GM19023 (cell line): Measurements from ENCODE around the gene VWA3B.
"Not testable (repeated sequence)": the region's sequence is repeated elsewhere in the genome, so short reads cannot be mapped to it uniquely, and the experiment has no call there.

Experiments used
- ATAC-seq: cut with Tn5 transposase; IDR thresholded peaks from one replicate; pipeline ENCODE4 v1.9.1; 2021; ENCODE audit warnings: mild to moderate bottlenecking, moderate library complexity; ENCODE audit not compliant: unreplicated experiment

VWA3B gene

GRCh38 chr2:98295721-98296414, 208.9 kb downstream of the VWA3B start:
- ATAC-seq, result no peak

DNA sequence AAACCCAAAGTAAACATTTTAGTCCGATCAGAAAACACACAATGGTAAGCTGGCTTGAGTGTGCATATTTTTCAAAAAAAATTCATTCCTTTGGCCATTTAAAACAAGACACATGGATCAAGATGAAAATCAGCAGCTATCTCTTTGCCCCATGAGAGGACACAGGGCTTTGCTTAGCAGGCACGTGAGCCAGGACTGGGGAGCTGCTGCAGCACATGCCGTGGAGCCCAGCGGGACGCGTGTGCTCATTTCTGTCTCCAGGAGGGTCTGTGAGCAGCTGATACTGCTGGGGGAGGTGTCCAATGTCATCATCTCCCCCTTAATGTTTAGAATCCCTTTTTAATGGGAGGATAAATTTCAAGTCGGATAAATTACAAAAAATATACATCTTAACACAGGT, 209.5 kb downstream of the VWA3B start:
- no peak for ATAC-seq

- no peak for ATAC-seq
These were observed 211.1 kb downstream of the VWA3B start for GRCh38 chr2:98297817-98298682.

- no peak for ATAC-seq
These were observed 211.8 kb downstream of the VWA3B start for GRCh38 chr2:98298683-98299164.

- ATAC-seq, result no peak
These were observed 212.4 kb downstream of the VWA3B start for GRCh38 chr2:98299211-98299905.

GRCh38 chr2:98300141-98300874, 213.3 kb downstream of the VWA3B start:
- ATAC-seq, result no peak

GRCh38 chr2:98301469-98301868, 214.5 kb downstream of the VWA3B start:
- ATAC-seq, result no peak

DNA sequence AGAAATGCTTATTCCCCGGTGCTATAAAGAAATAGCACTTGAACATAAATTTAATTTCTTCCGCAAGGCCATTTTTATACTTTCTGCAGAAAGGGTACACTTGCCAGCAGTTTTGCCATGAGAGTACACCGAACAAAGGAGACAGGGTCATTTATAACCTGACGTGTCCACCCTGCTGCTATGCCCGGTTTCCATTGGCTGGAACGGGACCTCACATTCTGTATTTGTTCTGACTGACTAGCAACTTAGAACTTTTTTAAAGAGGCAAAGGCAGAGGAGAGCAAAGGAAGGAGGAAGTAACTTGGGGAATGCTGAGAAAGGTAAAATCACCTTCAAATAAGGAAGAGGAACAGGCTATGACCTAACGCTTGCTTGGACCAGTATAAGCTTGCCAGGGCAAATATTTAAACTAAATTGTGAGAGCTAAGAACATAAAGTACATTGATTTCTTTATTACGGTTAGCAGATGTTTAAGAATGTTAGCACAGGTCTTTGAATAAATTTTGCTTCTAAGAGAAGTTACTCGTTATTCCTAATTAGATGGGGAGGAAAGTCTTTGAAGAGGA, 220.2 kb downstream of the VWA3B start:
- ATAC-seq, result not testable (repeated sequence)

GRCh38 chr2:98308068-98308467, 221.1 kb downstream of the VWA3B start:
- ATAC-seq, result no peak

DNA sequence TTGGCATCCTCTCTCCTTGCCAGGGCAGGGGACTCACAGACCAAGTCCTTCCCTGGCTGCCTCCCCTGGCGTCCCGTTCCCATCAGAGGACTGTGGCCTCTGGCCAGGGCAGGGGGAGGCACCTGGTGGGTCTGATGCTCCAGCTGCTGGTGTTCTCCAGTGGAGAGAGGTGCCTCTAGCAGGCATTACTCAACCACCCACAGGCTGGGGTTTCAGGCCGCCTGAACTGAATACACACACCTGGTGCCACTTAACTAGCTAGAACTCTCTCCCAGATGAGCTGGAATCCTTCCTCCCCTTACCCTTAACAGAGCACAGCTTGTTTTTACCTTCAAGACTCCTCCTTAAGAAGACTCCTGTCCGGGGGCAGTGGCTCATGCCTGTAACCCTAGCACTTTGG, 221.6 kb downstream of the VWA3B start:
- ATAC-seq, result no peak

GRCh38 chr2:98309580-98309979, 222.6 kb downstream of the VWA3B start:
- ATAC-seq, result no peak

GRCh38 chr2:98310010-98310409, 223.0 kb downstream of the VWA3B start:
- ATAC-seq, result no peak

DNA sequence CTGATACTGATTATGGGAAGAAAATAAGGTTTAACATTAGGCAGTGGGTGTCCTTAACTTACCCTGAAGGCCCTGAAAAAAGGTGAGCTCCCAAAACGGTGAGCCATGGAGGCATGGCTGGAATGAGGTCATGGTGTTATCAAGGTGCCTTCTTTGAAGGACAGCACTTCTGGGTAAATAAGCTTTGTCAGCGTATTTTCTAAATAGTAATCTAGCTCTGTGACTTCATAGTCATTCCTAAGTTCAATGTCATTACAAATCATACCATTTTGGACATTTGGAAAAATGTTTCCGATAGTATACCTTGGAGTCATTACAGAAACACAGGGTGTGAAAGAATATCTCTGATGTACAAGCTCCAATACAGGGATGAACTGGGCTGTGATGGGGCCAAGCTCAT, 224.1 kb downstream of the VWA3B start:
- no peak for ATAC-seq

DNA sequence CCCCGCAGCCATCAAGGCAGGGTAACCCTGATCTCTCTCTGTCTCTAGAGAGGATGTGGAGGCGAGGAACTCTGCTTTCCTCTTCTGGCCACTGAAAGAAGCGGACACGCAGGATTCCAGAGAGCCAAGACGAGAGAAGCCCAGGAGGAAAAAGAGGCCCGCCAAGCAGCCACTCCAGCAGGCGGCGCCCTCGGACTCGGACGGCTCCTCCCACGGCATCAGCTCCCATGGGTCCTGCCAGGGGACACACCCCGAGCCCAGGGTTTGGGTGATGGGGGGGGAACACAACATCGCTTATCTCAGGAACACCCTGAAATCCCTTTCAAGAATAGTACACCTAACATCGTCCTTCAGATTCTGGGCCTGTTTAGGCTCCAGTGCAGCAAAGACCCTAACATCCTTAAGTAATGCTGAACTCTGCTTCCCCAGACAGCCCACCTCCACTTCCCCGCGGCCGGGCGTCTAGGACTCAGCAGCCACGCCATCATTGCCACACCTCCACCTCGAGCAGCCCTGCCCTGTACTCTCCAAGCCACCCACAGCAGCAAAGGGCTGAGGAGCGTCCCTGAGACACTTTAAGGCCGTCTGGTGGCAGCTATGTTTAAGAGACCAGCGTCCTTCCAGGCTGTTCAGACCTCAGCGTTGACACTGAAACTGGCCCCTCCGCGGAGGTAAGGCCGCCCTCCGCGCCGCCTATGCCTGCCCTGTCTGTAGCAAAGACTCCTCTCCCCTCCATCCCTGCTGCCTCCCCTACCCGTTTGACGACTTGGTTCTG, 225.0 kb downstream of the VWA3B start:
- ATAC-seq, result no peak

DNA sequence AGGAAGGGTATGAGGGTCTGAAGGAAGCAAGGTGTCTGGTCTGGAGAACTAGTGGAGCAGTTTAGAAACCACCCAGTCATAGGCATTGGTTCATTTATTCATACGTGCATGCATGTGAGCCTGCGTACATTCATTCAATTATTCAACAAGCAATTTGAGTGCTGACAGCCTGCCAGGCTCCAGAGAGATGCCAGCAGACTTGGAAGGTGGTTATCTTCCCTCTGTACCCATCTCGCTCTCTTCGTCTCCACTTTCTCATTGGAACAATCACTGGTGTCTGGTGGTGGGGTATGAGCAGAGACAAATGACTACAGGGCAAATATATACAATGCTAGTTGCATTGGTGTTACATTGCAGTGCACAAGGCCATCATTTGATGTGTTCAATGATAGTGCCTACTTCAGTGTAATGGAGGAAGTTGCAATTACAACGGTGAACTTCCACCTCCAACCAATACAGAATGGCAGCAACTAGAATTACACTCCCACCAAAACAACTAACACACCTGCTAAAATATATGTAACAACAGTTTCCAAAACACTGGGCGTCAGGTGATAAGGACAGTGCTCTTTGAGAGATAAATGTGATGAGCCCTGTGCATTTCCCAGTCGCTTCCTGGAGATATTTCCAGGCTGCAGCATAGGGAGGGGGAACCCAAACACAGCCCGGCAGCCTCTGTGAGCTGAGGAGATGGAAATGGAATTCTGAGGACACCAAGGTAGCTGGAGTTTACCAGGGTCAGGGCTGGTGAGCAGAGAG, 226.7 kb downstream of the VWA3B start:
- ATAC-seq, result no peak

- ATAC-seq, result no peak
These were observed 227.3 kb downstream of the VWA3B start for GRCh38 chr2:98314251-98314650.

GRCh38 chr2:98315957-98316356, 229.0 kb downstream of the VWA3B start:
- ATAC-seq, result no peak

GRCh38 chr2:98317214-98317613, 230.2 kb downstream of the VWA3B start:
- no peak for ATAC-seq

- not testable (repeated sequence) for ATAC-seq
These were observed 233.2 kb downstream of the VWA3B start for GRCh38 chr2:98320171-98320570.
